Sigmoid colon (tissue), 7 donors: ENCODE measurements around the gene TANK. TPM values are rescaled to one million over a fixed set of nuclear protein-coding genes. Genes with fewer than 3 reads are reported as not detected.

Experiments used
- DNase-seq: peaks from one replicate; pipeline ENCODE4 v3.0.0-alpha.2; 2019
- H3K27ac ChIP-seq, 4 donors: fragments of 200-600 bp; sonication (generic); one replicate each; pipeline ENCODE4 v1.5.1; 2016 to 2019; ENCODE audit warnings: mild to moderate bottlenecking in 1 of 4
- H3K27me3 ChIP-seq, 3 donors: fragments of 200-600 bp; sonication (generic); one replicate each; pipeline ENCODE4 v1.5.1; 2019; ENCODE audit warnings: mild to moderate bottlenecking in 1 of 3
- H3K36me3 ChIP-seq, 4 donors: fragments of 200-600 bp; sonication (generic); one replicate each; pipeline ENCODE4 v1.5.1; 2016 to 2019
- H3K4me1 ChIP-seq, 4 donors: fragments of 200-600 bp; sonication (generic); one replicate each; pipeline ENCODE4 v1.5.1; 2017 to 2019
- H3K4me3 ChIP-seq, 4 donors: fragments of 200-600 bp; sonication (generic); one replicate each; pipeline ENCODE4 v1.5.1; 2017 to 2019; ENCODE audit warnings: mild to moderate bottlenecking in 2 of 4, moderate library complexity in 1 of 4
- H3K9me3 ChIP-seq, 4 donors: fragments of 200-600 bp in 3 of 4; sonication (generic) in 3 of 4; one replicate each; pipeline versions ENCODE4 v1.5.1 to v1.6.1; 2013 to 2019
- EP300 ChIP-seq, 4 donors: sonication (generic); formaldehyde crosslinking; IDR thresholded peaks; one replicate each; pipeline ENCODE4 v1.6.1; 2017; ENCODE audit warnings: antibody characterized with exemption in 4 of 4
- POLR2A ChIP-seq, 2 donors: fragments of 450-650 bp; IDR thresholded peaks; one replicate each; pipeline ENCODE4 v1.6.1; 2016; ENCODE audit warnings: antibody characterized with exemption in 2 of 2, mild to moderate bottlenecking in 2 of 2, moderate library complexity in 2 of 2
- POLR2AphosphoS5 ChIP-seq, 4 donors: sonication (generic); formaldehyde crosslinking; IDR thresholded peaks; one replicate each; pipeline ENCODE4 v1.6.1; 2017; ENCODE audit warnings: antibody characterized with exemption in 4 of 4
- WGBS, 2 donors: extraction: QIAGEN DNeasy Blood & Tissue Kit; methylation state at CpG; one replicate each; pipeline ENCODE4 v1.1.7; 2013; 5-methylcytosine and 5-hydroxymethylcytosine counted together
- intact Hi-C: fragments of 100-400 bp; cut with DNase I; formaldehyde crosslinking; loops from one replicate; pipeline ENCODE4 v1.15.1; 2023
- polyA plus RNA-seq, 3 donors: library from polyadenylated mRNA; stranded (reverse); fragments of 200-250 nt; gene quantifications; one replicate each; pipeline ENCODE4 v1.2.3, GENCODE V29; 2013
- total RNA-seq, 4 donors: library from RNA; depleted of rRNA; stranded (reverse); fragments of >200 nt; gene quantifications; one replicate each; pipeline ENCODE4 v1.1.0, GENCODE V29; 2016
- TF ChIP-seq, protein P1 (sequence below), 4 experiments: fragments of 450-650 bp in 3 of 4; fragments of 200-600 bp in 1 of 4; IDR thresholded peaks; one replicate each; pipeline ENCODE4 v1.5.1; 2016 to 2019; ENCODE audit warnings: antibody characterized with exemption in 4 of 4, mild to moderate bottlenecking in 3 of 4, moderate library complexity in 2 of 4
- donor health status: healthy with polysubstance abuse.
- donor health status: Bipolar disorder and iron deficiency.
- donor health status: healthy.

The TANK gene
- total and polyA plus RNA-seq, 7 donors: 35.2 to 82.8 (median 52.9) TPM

DNA sequence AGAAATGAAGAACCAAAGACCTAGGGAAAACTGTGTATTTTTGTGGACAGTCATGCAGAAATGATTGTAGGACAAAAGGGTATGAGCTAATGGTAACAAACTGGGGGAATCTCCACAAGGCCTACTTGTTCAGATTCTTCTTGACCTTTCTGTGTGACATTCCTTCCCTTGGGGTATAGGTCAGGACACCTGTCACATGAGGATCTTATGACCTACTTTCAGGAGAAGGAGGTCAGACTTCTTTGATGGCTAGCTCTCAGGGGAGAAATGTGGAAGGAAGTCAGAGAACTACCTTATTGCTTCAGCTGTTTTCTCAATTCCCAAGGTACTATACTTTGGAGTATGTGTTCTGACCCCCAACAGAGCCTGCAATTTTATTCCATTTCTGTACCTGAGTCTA lies 40.7 kb upstream of the TANK start:
- Histone ChIP-seq H3K4me1 (peaks cover 0 to 23% (median 15%) of the 10 kb centered on the region in 4 donors), H3K4me3 (no peak overlapping the region), H3K9me3 (no peaks in the 10 kb centered on the region), H3K36me3 (no peaks in the 10 kb centered on the region), H3K27ac (no peak overlapping the region), H3K27me3 (no peaks in the 10 kb centered on the region)
- intact Hi-C loops: no loop called here
- DNase-seq: no peak
- TF ChIP-seq POLR2A (IDR thresholded peaks at IDR 0.05) (no peak), POLR2AphosphoS5 (IDR thresholded peaks at IDR 0.05) (no peak), EP300 (IDR thresholded peaks at IDR 0.05) (no peak)
- TF ChIP-seq, protein P1, sequence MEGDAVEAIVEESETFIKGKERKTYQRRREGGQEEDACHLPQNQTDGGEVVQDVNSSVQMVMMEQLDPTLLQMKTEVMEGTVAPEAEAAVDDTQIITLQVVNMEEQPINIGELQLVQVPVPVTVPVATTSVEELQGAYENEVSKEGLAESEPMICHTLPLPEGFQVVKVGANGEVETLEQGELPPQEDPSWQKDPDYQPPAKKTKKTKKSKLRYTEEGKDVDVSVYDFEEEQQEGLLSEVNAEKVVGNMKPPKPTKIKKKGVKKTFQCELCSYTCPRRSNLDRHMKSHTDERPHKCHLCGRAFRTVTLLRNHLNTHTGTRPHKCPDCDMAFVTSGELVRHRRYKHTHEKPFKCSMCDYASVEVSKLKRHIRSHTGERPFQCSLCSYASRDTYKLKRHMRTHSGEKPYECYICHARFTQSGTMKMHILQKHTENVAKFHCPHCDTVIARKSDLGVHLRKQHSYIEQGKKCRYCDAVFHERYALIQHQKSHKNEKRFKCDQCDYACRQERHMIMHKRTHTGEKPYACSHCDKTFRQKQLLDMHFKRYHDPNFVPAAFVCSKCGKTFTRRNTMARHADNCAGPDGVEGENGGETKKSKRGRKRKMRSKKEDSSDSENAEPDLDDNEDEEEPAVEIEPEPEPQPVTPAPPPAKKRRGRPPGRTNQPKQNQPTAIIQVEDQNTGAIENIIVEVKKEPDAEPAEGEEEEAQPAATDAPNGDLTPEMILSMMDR (IDR thresholded peaks at IDR 0.05): no peak

DNA sequence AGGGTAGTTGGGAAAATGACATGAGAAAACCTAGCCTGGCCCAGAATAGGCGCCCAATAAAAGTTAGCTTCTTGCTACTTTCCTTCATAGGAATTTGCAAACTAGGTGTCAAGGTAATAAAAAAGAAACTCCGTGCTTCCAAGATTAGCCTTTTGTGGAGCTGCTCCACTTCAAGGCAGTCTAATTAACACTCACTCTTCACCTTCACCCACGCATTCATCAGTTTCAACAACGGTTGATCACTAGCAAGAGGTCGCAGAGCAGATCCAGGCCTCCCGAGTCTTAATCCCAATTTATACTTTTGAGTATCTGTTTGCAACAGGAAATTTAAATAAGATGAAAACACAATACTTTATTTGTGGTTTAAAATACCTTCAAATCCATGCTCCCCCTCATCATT lies 39.5 kb upstream of the TANK start:
- WGBS, 2 donors: 89 to 90% methylated on average over 6 of the region's 6 CpGs
- no peak overlapping the region for H3K27ac ChIP-seq
- no peaks in the 10 kb centered on the region for H3K27me3 ChIP-seq
- intact Hi-C loops: loop anchor here (5.0 kb wide), 1 partner anchor 42 kb away; the partner anchor contains the start of gene TANK
- no peak overlapping the region for H3K4me3 ChIP-seq
- H3K4me1 ChIP-seq: peaks cover 0 to 30% (median 17%) of the 10 kb centered on the region in 4 donors
- no peaks in the 10 kb centered on the region for H3K36me3 ChIP-seq
- TF ChIP-seq, protein P1 (IDR thresholded peaks at IDR 0.05): no peak
- TF ChIP-seq EP300 (IDR thresholded peaks at IDR 0.05) (no peak), POLR2AphosphoS5 (IDR thresholded peaks at IDR 0.05) (no peak), POLR2A (IDR thresholded peaks at IDR 0.05) (no peak)
- DNase-seq: no peak
- H3K9me3 ChIP-seq: no peaks in the 10 kb centered on the region

DNA sequence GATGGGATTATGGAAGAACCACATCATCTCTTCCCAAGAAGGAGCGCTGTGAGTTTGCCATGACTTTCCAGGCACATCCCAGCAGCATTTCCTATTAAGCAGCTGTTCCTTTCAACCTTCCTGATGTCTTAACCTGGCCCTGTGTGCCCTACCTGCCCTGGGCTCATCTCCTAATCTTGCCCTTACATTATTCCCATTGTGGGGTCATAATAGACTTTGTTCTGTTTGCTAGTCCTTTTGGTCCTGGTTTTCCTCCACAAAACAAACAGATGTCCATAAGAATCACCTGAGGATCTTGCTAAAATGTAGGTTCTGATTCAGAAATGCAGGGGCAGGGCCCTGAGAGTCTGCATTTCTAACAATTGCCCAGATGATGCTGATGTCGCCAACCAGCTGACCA lies 38.6 kb upstream of the TANK start:
- no peaks in the 10 kb centered on the region for H3K9me3 ChIP-seq
- no peak for DNase-seq
- H3K27me3 ChIP-seq: no peaks in the 10 kb centered on the region
- no peak overlapping the region for H3K27ac ChIP-seq
- H3K36me3 ChIP-seq: no peaks in the 10 kb centered on the region
- no peak overlapping the region for H3K4me3 ChIP-seq
- intact Hi-C loops: loop anchor here (5.0 kb wide), 1 partner anchor 41 kb away; the partner anchor contains the start of gene TANK
- TF ChIP-seq, protein P1 (IDR thresholded peaks at IDR 0.05): no peak
- TF ChIP-seq POLR2AphosphoS5 (IDR thresholded peaks at IDR 0.05) (no peak), EP300 (IDR thresholded peaks at IDR 0.05) (no peak), POLR2A (IDR thresholded peaks at IDR 0.05) (no peak)
- H3K4me1 ChIP-seq: peaks cover 0 to 30% (median 17%) of the 10 kb centered on the region in 4 donors
- 86 to 98% methylated on average over 2 of the region's 2 CpGs for WGBS, 2 donors

DNA sequence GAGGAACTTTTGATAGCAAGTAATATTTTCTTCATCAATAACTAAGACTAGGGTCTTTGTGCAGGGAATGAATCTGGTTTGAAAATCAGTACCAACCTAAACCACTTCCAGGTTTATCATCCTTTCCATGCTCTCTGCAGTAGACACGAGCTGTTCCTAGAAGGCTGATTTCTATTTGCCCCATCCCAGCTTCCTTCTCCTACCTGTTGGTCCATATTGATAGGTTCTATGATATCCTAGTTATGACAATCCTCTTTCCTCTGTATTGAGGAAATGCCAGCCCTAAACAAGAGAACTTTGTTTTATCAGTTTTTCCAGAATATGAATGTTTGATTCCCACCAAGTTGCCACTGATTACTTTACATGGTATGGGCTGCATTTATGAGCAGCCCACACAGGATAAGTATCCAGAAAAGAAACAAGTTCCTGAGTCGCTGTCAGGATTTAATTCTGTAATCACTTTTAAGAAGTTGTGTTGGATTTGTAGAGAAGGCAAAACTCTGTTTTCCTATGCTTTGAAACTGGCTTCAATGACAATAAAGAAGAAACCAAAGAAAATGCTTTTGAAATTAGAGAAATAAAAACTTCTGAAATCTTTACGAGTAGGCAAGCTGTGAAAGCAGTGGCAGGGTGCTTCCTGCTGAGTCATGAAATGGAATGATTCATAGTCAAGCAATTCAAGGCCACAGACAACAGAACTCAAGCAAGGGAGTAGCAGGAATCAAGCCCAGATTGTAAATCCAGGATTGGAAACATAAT lies 37.3 kb upstream of the TANK start:
- H3K27ac ChIP-seq: peak overlapping the region; percentile 69 to 78 (median 73)
- H3K27me3 ChIP-seq: no peaks in the 10 kb centered on the region
- TF ChIP-seq, protein P1 (IDR thresholded peaks at IDR 0.05): no peak
- peak in 1 of 4 donors; percentile 20 for TF ChIP-seq EP300 (IDR thresholded peaks at IDR 0.05)
- peak in 3 of 4 donors; percentile 54 to 65 (median 62) for TF ChIP-seq POLR2AphosphoS5 (IDR thresholded peaks at IDR 0.05)
- no peak for TF ChIP-seq POLR2A (IDR thresholded peaks at IDR 0.05)
- DNase-seq: peak; percentile 75
- no peak overlapping the region for H3K4me3 ChIP-seq
- WGBS, 2 donors: 31 to 39% methylated on average over 3 of the region's 3 CpGs
- peaks cover 0 to 30% (median 17%) of the 10 kb centered on the region in 4 donors for H3K4me1 ChIP-seq
- H3K36me3 ChIP-seq: no peaks in the 10 kb centered on the region
- H3K9me3 ChIP-seq: no peaks in the 10 kb centered on the region
- intact Hi-C loops: loop anchor here (5.0 kb wide), 1 partner anchor 39 kb away; the partner anchor contains the start of gene TANK
